Stimulated activated CD4-positive, alpha-beta T cell treated with anti-CD3 and anti-CD28 coated beads, Interleukin-12 subunit alpha, Interleukin-12 subunit beta, amount 100 ng/mL, for 24 hours (primary cell): Measurements from ENCODE around the gene SUOX.
"Not testable (repeated sequence)": the region's sequence is repeated elsewhere in the genome, so short reads cannot be mapped to it uniquely, and the experiment has no call there.

Experiments
- DNase-seq, 2 experiments: peaks; one replicate each; pipeline ENCODE4 v3.0.0-alpha.2; 2020; ENCODE audit warnings: low read depth in 2 of 2

SUOX gene

GRCh38 chr12:55983232-55983842, 13.7 kb upstream of the SUOX start:
- no peak for DNase-seq

GRCh38 chr12:55984861-55985260, 12.2 kb upstream of the SUOX start:
- DNase-seq, result no peak

GRCh38 chr12:55985341-55985740, 11.7 kb upstream of the SUOX start:
- no peak for DNase-seq

GRCh38 chr12:55985976-55986375, 11.1 kb upstream of the SUOX start:
- DNase-seq, result not testable (repeated sequence)

- no peak for DNase-seq
Observed at GRCh38 chr12:55991110-55991509, 6.0 kb upstream of the SUOX start.

- no peak for DNase-seq
Observed at GRCh38 chr12:55993230-55993853, 3.7 kb upstream of the SUOX start.

GRCh38 chr12:55995366-55995765, 1.7 kb upstream of the SUOX start:
- DNase-seq, result no peak

GRCh38 chr12:55996201-55996714, 818 bp upstream of the SUOX start:
- peak in 1 of 2 experiments; percentile 29 for DNase-seq

GRCh38 chr12:55997535-55997859, 421 bp downstream of the SUOX start:
- DNase-seq, result no peak

GRCh38 chr12:55999522-55999921, 2.4 kb downstream of the SUOX start:
- DNase-seq, result not testable (repeated sequence)

GRCh38 chr12:55999999-56000540, 3.0 kb downstream of the SUOX start:
- not testable (repeated sequence) for DNase-seq

- no peak for DNase-seq
Observed at GRCh38 chr12:56001487-56002100, 4.5 kb downstream of the SUOX start.

GRCh38 chr12:56003376-56003775, 6.3 kb downstream of the SUOX start:
- not testable (repeated sequence) for DNase-seq

- DNase-seq, result no peak
Observed at GRCh38 chr12:56004211-56004610, 7.1 kb downstream of the SUOX start.

GRCh38 chr12:56007564-56008559, 10.8 kb downstream of the SUOX start:
- DNase-seq, result peak in 1 of 2 experiments; percentile 51

GRCh38 chr12:56010111-56010570, 13.1 kb downstream of the SUOX start:
- no peak for DNase-seq

- no peak for DNase-seq
Observed at GRCh38 chr12:56011509-56012090, 14.5 kb downstream of the SUOX start.

GRCh38 chr12:56013482-56013881, 16.4 kb downstream of the SUOX start:
- DNase-seq, result no peak

- DNase-seq, result no peak
Observed at GRCh38 chr12:56014205-56014604, 17.1 kb downstream of the SUOX start.

- DNase-seq, result no peak
Observed at GRCh38 chr12:56017181-56017580, 20.1 kb downstream of the SUOX start.

- DNase-seq, result no peak
Observed at GRCh38 chr12:56018356-56018755, 21.3 kb downstream of the SUOX start.
